NB4 (cell line): ENCODE results near the gene SURF4.

ENCODE experiments used
- CTCF ChIP-seq: IDR thresholded peaks from one replicate; pipeline ENCODE4 v1.5.1; 2012; ENCODE audit warnings: low read depth, low read length
- MYC ChIP-seq: IDR thresholded peaks from 2 replicates; pipeline ENCODE4 v1.6.1; 2011; ENCODE audit warnings: low read depth, low read length
- POLR2A ChIP-seq: IDR thresholded peaks from 2 replicates; pipeline ENCODE4 v1.6.1; 2011; ENCODE audit warnings: mild to moderate bottlenecking; ENCODE audit not compliant: insufficient read length; ENCODE audit errors: extremely low read depth

- TF ChIP-seq CTCF (no peak), POLR2A (no peak), MYC (no peak)
Measured at GRCh38 chr9:133423216-133423615, 47.4 kb upstream of the SURF4 start.
